Medulla oblongata (tissue), 1 donor: ENCODE results near the gene HDAC8.

Experiments used
- DNase-seq: peaks from one replicate; pipeline ENCODE4 v3.0.0-alpha.2; 2015; ENCODE audit errors: extremely low spot score

HDAC8 gene

GRCh38 chrX:72297953-72298730, 274.5 kb downstream of the HDAC8 start:
- DNase-seq: no peak

GRCh38 chrX:72296991-72297390, 275.7 kb downstream of the HDAC8 start:
- DNase-seq: no peak

GRCh38 chrX:72295745-72296144, 276.9 kb downstream of the HDAC8 start:
- no peak for DNase-seq

- DNase-seq: no peak
These were observed 278.1 kb downstream of the HDAC8 start for GRCh38 chrX:72294497-72294896.

GRCh38 chrX:72282302-72282701, 290.3 kb downstream of the HDAC8 start:
- no peak for DNase-seq

- DNase-seq: no peak
These were observed 292.3 kb downstream of the HDAC8 start for GRCh38 chrX:72280321-72280845.
